H1 (cell line): ENCODE measurements around the gene SLC16A9.

Source experiments
- CHD2 ChIP-seq: IDR thresholded peaks from 2 replicates; pipeline ENCODE4 v1.6.1; 2012; ENCODE audit warnings: low read length, improper control_type of control experiment
- CREB1 ChIP-seq: IDR thresholded peaks from 2 replicates; pipeline ENCODE4 v1.6.1; 2012; ENCODE audit warnings: inconsistent platforms
- CTCF ChIP-seq, 3 experiments: IDR thresholded peaks; 1 replicate in 2 of 3; 2 replicates in 1 of 3; pipeline versions ENCODE4 v1.5.1 to v1.6.1; 2011; ENCODE audit warnings: low read length in 3 of 3, mild to moderate bottlenecking in 3 of 3, inconsistent platforms in 2 of 3, low read depth in 1 of 3, moderate library complexity in 1 of 3; ENCODE audit not compliant: insufficient read depth in 1 of 3; ENCODE audit errors: control extremely low read depth in 1 of 3
- EZH2 ChIP-seq: fragments of 200-600 bp; sonication (generic); IDR thresholded peaks from 2 replicates; pipeline ENCODE4 v1.7.1; 2012; ENCODE audit warnings: low read depth, mild to moderate bottlenecking, moderate library complexity, low read length, inconsistent platforms; ENCODE audit not compliant: severe bottlenecking
- MAX ChIP-seq: IDR thresholded peaks from 2 replicates; pipeline ENCODE4 v1.6.1; 2012; ENCODE audit warnings: inconsistent platforms
- POLR2A ChIP-seq, 2 experiments: IDR thresholded peaks; 1 replicate in 1 of 2; 2 replicates in 1 of 2; pipeline ENCODE4 v1.6.1; 2011; ENCODE audit warnings: low read depth in 2 of 2, low read length in 2 of 2, mild to moderate bottlenecking in 2 of 2; ENCODE audit errors: control extremely low read depth in 1 of 2
- POU5F1 ChIP-seq: IDR thresholded peaks from 2 replicates; pipeline ENCODE4 v1.6.1; 2011; ENCODE audit warnings: low read depth, mild to moderate bottlenecking, low read length, moderate library complexity
- SIN3A ChIP-seq, 2 experiments: IDR thresholded peaks in 1 of 2; conservative IDR thresholded peaks in 1 of 2; 2 replicates each; pipeline ENCODE4 v1.6.1; 2011 to 2012; ENCODE audit warnings: low read length in 2 of 2, improper control_type of control experiment in 1 of 2, low read depth in 1 of 2, mild to moderate bottlenecking in 1 of 2
- SUZ12 ChIP-seq: fragments of 200-600 bp; sonication (generic); IDR thresholded peaks from 2 replicates; pipeline ENCODE4 v1.6.1; 2012; ENCODE audit warnings: mild to moderate bottlenecking, inconsistent platforms, low read length, moderate library complexity, mixed read lengths
- TCF12 ChIP-seq: IDR thresholded peaks from 2 replicates; pipeline ENCODE4 v1.6.1; 2011; ENCODE audit warnings: low read depth, mild to moderate bottlenecking, low read length
- ZNF274 ChIP-seq: IDR thresholded peaks from 2 replicates; pipeline ENCODE4 v1.7.0; 2012; ENCODE audit warnings: low read length, borderline replicate concordance; ENCODE audit errors: extremely low read depth

DNA sequence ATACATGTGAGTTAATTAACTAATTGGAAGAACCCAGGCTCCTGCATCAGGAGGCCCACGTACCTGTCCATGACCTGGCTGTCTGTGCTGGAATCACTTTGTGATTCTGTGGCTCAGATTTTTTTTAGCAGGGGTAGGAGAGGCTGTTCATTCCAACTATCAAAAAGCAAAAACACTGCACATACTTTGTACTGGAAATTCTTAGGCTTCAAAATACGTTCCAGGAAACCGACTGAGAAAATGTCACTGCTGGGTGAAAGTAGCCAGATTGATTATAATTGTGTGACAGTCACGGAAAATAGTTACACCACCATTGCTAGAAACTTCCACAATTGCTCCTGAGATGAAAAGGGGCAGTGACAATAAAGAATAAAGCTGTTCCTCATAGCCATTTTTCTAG is 91.0 kb downstream of the SLC16A9 start:
- TF ChIP-seq SIN3A (conservative IDR thresholded peaks at IDR 0.05 in 1 of 2, IDR thresholded peaks at IDR 0.05 in 1 of 2; ENCODE audit: low read depth in 1 of 2, low read length in 2 of 2) (no peak), MAX (no peak), POU5F1 (no peak), TCF12 (no peak), CTCF (IDR thresholded peaks at IDR 0.05; ENCODE audit: control extremely low read depth in 1 of 3, insufficient read depth in 1 of 3, low read depth in 1 of 3, low read length in 3 of 3) (no peak), ZNF274 (no peak), SUZ12 (no peak), EZH2 (no peak), CREB1 (no peak), CHD2 (no peak), POLR2A (IDR thresholded peaks at IDR 0.05; ENCODE audit: control extremely low read depth in 1 of 2, low read depth in 2 of 2, low read length in 2 of 2) (no peak)
